MM.1S (cell line): ENCODE measurements around the gene MCTP2.

Experiments
- DNase-seq: peaks from one replicate; pipeline ENCODE4 v3.0.0-alpha.2; 2015
- H2AFZ ChIP-seq: fragments of 300-600 bp; sonication (generic); 2 replicates; pipeline ENCODE4 v1.6.0; 2016; ENCODE audit warnings: antibody characterized with exemption, low read length
- H3F3A ChIP-seq: fragments of 300-600 bp; sonication (generic); 2 replicates; pipeline ENCODE4 v1.6.1; 2016; ENCODE audit warnings: mild to moderate bottlenecking, antibody characterized with exemption, low read length, moderate library complexity, mixed read lengths; ENCODE audit not compliant: insufficient read depth
- H3K27ac ChIP-seq: fragments of 300-600 bp; sonication (generic); 2 replicates; pipeline ENCODE4 v1.5.1; 2016; ENCODE audit warnings: mild to moderate bottlenecking, low read length
- H3K27me3 ChIP-seq: fragments of 300-600 bp; sonication (generic); replicated peaks from 2 replicates; pipeline ENCODE4 v1.6.0; 2016; ENCODE audit warnings: low read length; ENCODE audit not compliant: insufficient read depth
- H3K36me3 ChIP-seq: fragments of 300-600 bp; sonication (generic); replicated peaks from 2 replicates; pipeline ENCODE4 v1.6.1; 2016; ENCODE audit warnings: mild to moderate bottlenecking, low read length, mixed read lengths; ENCODE audit not compliant: insufficient read depth
- H3K4me1 ChIP-seq: fragments of 300-600 bp; sonication (generic); 2 replicates; pipeline ENCODE4 v1.6.1; 2016; ENCODE audit warnings: low read length, mixed read lengths
- H3K4me2 ChIP-seq: fragments of 300-600 bp; sonication (generic); 2 replicates; pipeline ENCODE4 v1.6.0; 2016; ENCODE audit warnings: low read depth, low read length
- H3K4me3 ChIP-seq: fragments of 300-600 bp; sonication (generic); 2 replicates; pipeline ENCODE4 v1.5.1; 2016; ENCODE audit warnings: low read length, mixed read lengths
- H3K79me2 ChIP-seq: fragments of 300-600 bp; sonication (generic); 2 replicates; pipeline ENCODE4 v1.6.1; 2016; ENCODE audit warnings: mixed run types, low read length, mixed read lengths
- H3K9ac ChIP-seq: fragments of 300-600 bp; sonication (generic); 2 replicates; pipeline ENCODE4 v1.6.1; 2016; ENCODE audit warnings: low read length, mixed read lengths
- H3K9me2 ChIP-seq: fragments of 300-600 bp; sonication (generic); replicated peaks from 2 replicates; pipeline ENCODE4 v1.6.1; 2016; ENCODE audit warnings: mild to moderate bottlenecking, low read length, mixed read lengths; ENCODE audit not compliant: insufficient read depth
- H3K9me3 ChIP-seq: fragments of 300-600 bp; sonication (generic); replicated peaks from 2 replicates; pipeline ENCODE4 v1.6.1; 2016; ENCODE audit warnings: mild to moderate bottlenecking, low read length, mixed read lengths; ENCODE audit not compliant: insufficient read depth
- H4K20me1 ChIP-seq: fragments of 300-600 bp; sonication (generic); 2 replicates; pipeline ENCODE4 v1.6.1; 2016; ENCODE audit warnings: mild to moderate bottlenecking, low read length, moderate library complexity, mixed read lengths; ENCODE audit not compliant: insufficient read depth
- CTCF ChIP-seq: fragments of 300-600 bp; sonication (generic); IDR thresholded peaks from 2 replicates; pipeline ENCODE4 v1.5.1; 2016; ENCODE audit warnings: antibody characterized with exemption, low read length, mixed read lengths
- EZH2 ChIP-seq: fragments of 300-600 bp; sonication (generic); optimal IDR thresholded peaks from 2 replicates; pipeline ENCODE3; 2017; ENCODE audit warnings: low read depth, mild to moderate bottlenecking, antibody characterized with exemption, low read length, mixed read lengths
- EZH2phosphoT487 ChIP-seq: fragments of 300-600 bp; sonication (generic); IDR thresholded peaks from 2 replicates; pipeline ENCODE4 v1.6.1; 2018; ENCODE audit warnings: antibody characterized with exemption, low read length

Gene MCTP2

GRCh38 chr15:94277485-94277884 lies 46.1 kb downstream of the MCTP2 start:
- peaks cover 7% of the 10 kb centered on the region for H3K4me1 ChIP-seq
- no peaks in the 10 kb centered on the region for H4K20me1 ChIP-seq
- no peak overlapping the region for H3K27ac ChIP-seq
- H3K9me3 ChIP-seq = no peaks in the 10 kb centered on the region
- no peak overlapping the region for H2AFZ ChIP-seq
- 0 out of 2 replicates have a peak, but pooled peaks cover 4% of the 10 kb centered on the region for H3F3A ChIP-seq
- DNase-seq = no peak
- no peaks in the 10 kb centered on the region for H3K27me3 ChIP-seq
- H3K4me2 ChIP-seq = no peak overlapping the region
- no peak overlapping the region for H3K9ac ChIP-seq
- TF ChIP-seq CTCF (no peak), EZH2phosphoT487 (no peak), EZH2 (no peak)
- no peaks in the 10 kb centered on the region for H3K36me3 ChIP-seq
- H3K79me2 ChIP-seq = peaks cover 7% of the 10 kb centered on the region; the same call in 1 of the 2 replicates
- H3K9me2 ChIP-seq = no peaks in the 10 kb centered on the region
- H3K4me3 ChIP-seq = no peak overlapping the region

GRCh38 chr15:94279736-94280135 lies 48.4 kb downstream of the MCTP2 start:
- H3K27ac ChIP-seq = no peak overlapping the region
- H3K4me1 ChIP-seq = no peaks in the 10 kb centered on the region
- no peak for DNase-seq
- H2AFZ ChIP-seq = no peak overlapping the region
- no peaks in the 10 kb centered on the region for H4K20me1 ChIP-seq
- no peaks in the 10 kb centered on the region for H3K27me3 ChIP-seq
- H3K79me2 ChIP-seq = 0 out of 2 replicates have a peak, but pooled peaks cover 3% of the 10 kb centered on the region
- no peak overlapping the region for H3K4me2 ChIP-seq
- H3F3A ChIP-seq = no peaks in the 10 kb centered on the region
- no peaks in the 10 kb centered on the region for H3K36me3 ChIP-seq
- H3K4me3 ChIP-seq = no peak overlapping the region
- no peak for TF ChIP-seq EZH2
- TF ChIP-seq CTCF = no peak
- no peak for TF ChIP-seq EZH2phosphoT487
- H3K9ac ChIP-seq = no peak overlapping the region
- H3K9me2 ChIP-seq = no peaks in the 10 kb centered on the region
- no peaks in the 10 kb centered on the region for H3K9me3 ChIP-seq

GRCh38 chr15:94280301-94280700 lies 48.9 kb downstream of the MCTP2 start:
- Histone ChIP-seq H3K27me3 (no peaks in the 10 kb centered on the region), H3K79me2 (0 out of 2 replicates have a peak, but pooled peaks cover 3% of the 10 kb centered on the region), H3K9me3 (no peaks in the 10 kb centered on the region), H3F3A (no peaks in the 10 kb centered on the region), H4K20me1 (no peaks in the 10 kb centered on the region), H3K4me3 (no peak overlapping the region), H3K36me3 (no peaks in the 10 kb centered on the region), H3K4me1 (no peaks in the 10 kb centered on the region), H3K27ac (no peak overlapping the region), H3K4me2 (no peak overlapping the region), H3K9ac (no peak overlapping the region), H2AFZ (no peak overlapping the region), H3K9me2 (no peaks in the 10 kb centered on the region)
- no peak for DNase-seq
- TF ChIP-seq EZH2 = no peak

GRCh38 chr15:94282269-94283250 lies 51.2 kb downstream of the MCTP2 start:
- Histone ChIP-seq H3K9me2 (no peaks in the 10 kb centered on the region), H3K4me3 (no peak overlapping the region), H3K36me3 (no peaks in the 10 kb centered on the region), H3K4me2 (no peak overlapping the region), H3F3A (0 out of 2 replicates have a peak, but pooled peaks cover 10% of the 10 kb centered on the region), H3K79me2 (0 out of 2 replicates have a peak, but pooled peaks cover 3% of the 10 kb centered on the region), H3K27me3 (no peaks in the 10 kb centered on the region), H3K9me3 (no peaks in the 10 kb centered on the region), H2AFZ (no peak overlapping the region), H3K27ac (no peak overlapping the region), H4K20me1 (no peaks in the 10 kb centered on the region), H3K4me1 (peaks cover 16% of the 10 kb centered on the region), H3K9ac (no peak overlapping the region)
- DNase-seq = no peak
- TF ChIP-seq CTCF (no peak), EZH2 (no peak), EZH2phosphoT487 (no peak)
